NCI-H1930 (cell line): ENCODE data around the gene KRT77.
"Not testable (repeated sequence)": the region's sequence is repeated elsewhere in the genome, so short reads cannot be mapped to it uniquely, and the experiment has no call there.

Experiments
- DNase-seq, 2 experiments: peaks; one replicate each; lab custom pipeline; 2025; lab: John Stamatoyannopoulos, UW

Gene KRT77

DNA sequence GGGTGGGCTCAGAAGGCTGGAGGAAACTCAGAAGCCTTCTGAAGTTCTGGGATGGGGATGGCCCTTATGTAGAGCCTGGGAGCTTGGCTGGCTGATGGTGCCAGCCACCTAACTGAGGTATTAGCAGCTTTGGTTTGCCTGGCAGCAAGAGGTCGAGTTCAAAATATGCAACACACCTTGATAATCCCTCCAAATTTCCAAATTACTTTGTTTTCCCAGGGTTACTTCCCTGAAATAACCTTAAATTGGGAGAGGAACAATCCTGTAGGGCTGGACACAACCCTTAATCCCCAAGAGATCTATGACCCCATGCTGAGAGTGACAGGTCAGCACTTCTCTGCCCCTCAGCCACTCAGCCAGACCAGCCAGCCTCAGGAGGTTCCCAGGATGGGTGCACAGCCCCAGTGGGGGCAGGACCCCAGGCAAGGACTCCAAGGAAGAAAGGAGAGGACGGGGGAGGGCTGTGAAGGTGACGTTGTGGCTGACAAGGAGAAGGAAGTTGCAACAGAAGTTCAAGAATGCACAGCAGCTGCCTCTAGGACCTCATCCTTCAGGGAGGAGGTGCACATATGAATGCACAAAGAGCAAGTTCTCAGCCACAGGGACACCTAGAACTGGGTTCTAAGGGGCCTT lies 18.6 kb upstream of the KRT77 start:
- DNase-seq = no peak

DNA sequence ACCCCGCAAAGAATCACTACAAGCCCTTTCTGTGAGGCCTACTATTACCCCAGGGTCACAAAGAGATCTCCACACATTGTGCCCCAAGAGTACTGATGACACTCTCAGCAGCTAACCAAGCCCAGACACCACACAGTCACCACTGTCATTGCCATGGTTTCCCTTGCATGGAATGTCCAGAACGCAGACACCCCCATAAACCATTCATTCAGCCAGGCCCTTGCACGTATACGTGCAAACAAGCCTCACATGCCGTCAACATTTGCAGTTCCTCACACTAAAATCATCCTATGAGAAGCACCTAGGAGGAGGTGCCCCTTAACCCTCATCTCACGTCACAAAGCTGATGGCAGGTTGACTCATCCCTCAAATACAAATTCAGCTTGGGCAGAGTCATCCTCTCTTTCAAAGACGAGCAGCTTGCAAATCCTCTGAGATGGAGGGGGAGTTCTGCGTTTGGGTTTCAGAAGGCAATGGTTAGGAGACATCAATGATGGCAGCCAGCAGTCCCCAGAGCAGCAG lies 17.1 kb upstream of the KRT77 start:
- no peak for DNase-seq

DNA sequence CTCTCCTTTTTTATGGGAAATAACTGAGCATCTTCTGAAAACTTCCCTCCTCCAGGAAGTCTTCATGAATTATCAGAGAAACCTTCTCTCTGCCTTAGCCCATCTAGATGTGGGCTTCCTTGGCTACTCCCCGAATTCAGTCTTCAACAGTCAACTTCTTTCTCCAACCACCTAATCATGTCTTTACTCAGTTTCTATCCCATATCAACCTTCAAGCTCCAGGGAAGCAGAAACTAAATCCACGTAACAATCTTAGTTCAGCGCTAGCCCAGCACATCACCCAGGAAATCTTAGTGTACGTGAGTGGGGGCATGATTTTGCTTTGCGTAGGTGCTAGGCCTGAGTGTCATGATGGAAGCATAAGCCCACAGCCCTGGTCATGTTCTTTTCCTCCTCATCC lies 12.7 kb upstream of the KRT77 start:
- DNase-seq = no peak

DNA sequence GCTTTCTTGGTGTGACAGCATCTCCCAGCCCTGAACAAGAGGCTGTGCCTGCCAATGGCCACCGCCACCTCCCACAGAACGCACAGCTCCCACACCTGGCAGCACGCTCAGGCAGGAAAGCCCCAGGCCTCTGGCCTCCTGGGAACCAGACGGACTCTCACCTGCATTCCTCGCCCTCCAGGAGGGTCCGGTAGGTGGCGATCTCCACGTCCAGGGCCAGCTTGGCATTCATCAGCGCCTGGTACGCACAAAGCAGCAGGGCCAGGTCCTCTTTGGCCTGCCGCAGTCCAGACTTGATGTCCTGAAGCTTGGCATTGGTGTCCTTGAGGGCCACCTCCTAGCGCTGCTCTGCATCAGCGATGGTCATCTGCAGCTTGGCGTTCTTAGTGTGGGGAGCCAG lies 12.1 kb upstream of the KRT77 start:
- DNase-seq = no peak

DNA sequence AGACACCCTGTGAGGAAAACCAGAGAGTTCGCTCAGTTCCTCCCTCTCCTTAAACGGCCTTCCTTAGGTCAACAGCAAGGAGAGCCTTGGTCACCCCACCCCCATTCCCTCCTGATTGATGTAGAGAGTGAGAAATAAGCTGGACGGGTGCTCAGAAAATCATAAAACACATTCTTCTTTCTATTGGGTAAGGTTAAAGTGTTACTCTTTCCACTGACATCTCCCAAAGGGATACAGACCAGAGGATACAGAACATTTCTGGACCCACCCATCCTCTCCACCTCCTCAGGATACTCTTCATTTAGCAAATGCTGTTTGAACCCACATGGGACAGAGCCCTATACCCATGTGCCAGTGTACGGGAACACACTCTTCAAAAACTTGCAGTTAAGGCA lies 11.6 kb upstream of the KRT77 start:
- no peak for DNase-seq

DNA sequence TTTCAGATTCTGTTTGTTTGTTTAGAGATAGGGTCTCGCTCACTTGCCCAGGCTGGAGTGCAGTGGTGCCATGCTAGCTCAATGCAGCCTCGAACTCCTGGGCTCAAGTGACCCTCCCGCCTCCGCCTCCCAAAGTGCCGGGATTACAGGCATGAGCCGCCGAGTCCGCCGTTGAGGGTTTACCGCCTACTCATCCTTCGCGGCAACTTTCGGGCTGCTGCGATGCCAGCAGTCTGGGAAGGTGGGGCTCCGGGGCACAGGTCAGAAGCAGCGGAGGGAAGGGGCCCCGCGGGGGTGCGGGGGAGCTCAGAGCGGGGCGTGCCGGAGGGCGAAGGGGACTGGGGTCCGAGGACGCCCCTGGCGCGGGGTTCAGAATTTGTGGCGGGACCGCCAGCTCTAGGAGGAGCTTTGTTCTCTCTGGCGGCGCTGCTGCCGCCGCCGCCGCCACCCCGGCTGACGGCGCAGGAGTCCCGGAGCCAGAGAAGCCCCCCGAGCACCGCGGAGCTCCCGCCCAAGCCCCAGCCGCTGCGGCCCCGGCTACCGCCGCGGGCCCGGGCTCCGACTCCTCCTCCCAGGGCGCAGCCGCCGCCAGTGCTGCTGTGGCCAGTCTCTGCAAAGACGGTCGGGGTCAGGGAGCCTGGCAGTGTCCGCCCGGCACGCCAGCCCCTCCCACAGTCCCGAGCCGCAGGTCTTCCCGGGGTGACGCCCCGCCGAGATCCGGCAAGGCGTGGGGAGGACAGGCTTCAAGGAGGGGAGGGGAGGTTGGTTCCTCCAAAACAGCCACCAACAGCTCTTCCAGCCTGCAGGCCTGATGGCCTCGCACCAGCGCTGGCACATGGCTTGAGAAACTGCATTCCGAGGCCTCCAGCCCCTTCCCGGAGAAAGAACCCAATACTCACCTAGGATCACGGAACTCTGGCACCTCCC lies 10.9 kb upstream of the KRT77 start:
- no peak for DNase-seq

DNA sequence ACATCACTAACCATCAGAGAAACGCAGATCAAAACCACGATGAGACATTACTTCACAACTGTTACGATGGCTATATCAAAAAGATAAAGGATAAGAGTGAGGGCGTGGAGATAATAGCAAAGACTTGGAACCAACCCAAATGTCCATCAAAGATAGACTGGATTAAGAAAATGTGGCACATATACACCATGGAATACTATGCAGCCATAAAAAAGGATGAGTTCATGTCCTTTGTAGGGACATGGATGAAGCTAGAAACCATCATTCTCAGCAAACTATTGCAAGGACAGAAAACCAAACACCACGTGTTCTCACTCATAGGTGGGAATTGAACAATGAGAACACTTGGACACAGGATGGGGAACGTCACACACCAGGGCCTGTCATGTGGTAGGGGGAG lies 8.8 kb upstream of the KRT77 start:
- DNase-seq = not testable (repeated sequence)

DNA sequence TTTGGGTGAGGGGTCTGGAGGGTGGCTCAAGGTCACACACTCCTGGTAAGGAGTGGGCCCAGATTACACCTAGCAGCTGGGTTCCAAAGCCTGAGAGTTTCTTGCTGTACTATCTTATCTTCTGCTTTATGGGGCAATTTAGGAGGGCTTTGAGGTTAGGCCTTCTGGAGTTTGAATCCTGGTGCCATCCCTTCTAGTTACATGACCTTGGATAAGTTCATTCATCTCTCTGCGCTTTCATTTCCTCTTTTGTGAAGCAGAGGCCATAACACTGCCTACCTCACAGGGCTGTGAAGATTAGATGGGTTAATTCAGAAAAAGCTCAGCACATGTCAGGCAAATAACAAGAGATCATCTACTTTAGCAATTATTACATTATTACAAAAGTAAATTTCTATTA lies 7.4 kb upstream of the KRT77 start:
- DNase-seq = no peak

DNA sequence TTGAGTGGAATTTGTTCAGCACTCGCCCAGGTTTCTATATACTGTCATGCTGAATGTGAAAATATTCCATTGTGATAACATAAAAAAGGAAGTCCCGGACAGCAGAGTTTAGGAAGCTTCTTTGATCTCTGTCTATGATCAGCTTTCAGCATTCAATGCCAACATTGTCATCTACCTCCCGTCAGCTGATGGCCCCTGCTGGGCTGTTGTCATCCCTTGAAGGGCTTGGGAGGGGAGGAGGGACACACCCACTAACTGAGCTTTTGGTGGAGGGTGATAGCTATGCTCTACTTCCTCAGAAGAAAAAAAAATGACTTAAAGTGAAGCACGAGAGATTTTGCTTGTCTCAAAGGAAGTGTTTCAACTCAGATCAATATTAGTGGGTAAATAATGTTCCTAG lies 4.7 kb upstream of the KRT77 start:
- DNase-seq = no peak

DNA sequence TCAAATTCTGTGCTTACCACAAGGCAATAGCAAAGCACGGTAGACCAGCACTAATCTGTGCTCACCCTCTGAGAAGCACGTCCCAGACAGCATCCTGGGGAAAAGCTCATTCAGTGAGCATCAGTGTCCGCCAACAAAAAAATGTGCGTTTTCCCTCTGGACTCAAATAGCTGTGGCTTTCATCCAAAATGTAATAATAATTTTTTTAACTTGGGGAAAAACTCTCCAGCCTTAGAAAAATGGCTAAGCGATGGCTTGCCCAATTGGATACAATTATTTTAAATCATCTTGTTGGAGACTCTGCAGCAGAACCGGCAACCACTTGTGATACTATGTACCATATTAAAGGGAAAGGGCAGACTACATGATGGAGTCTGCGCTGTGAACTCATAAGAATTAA lies 1.1 kb upstream of the KRT77 start:
- DNase-seq = no peak

DNA sequence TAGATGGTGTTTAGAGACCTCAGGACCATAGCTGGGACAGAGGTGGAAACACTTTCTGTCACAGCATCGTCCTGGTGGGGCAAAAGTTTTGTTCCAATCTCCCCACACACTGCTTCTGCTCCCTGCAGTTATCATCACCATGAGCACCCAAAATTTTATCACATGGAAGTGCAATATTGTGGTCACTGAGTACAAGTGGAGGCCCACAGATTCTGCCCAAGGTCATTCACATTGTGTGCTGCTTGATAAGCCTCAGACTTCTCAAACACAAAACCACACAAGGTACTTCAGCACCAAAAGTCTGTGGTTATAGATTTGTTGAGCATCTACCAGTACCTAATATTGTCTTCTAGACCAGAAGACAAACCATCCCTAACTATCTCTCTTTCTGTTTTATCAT lies 554 bp upstream of the KRT77 start:
- no peak for DNase-seq

DNA sequence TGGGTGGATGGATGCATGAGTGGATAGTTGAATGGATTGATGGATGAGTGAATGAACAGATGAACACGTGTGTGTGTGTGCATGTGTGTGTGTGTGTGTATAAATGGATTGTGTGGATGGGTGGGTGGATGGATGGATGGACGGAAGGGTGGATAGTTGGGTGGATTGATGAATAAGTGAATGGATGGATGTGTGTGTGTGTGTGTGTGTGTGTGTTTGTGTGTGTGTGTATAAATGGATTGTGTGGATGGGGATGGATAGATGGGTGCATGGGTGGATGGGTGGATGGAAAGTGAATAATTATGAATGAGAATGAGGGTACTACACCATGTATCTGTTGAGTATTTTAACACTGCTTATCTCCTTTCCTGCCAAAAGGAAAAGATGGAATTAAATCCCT lies 986 bp downstream of the KRT77 start:
- no peak for DNase-seq

DNA sequence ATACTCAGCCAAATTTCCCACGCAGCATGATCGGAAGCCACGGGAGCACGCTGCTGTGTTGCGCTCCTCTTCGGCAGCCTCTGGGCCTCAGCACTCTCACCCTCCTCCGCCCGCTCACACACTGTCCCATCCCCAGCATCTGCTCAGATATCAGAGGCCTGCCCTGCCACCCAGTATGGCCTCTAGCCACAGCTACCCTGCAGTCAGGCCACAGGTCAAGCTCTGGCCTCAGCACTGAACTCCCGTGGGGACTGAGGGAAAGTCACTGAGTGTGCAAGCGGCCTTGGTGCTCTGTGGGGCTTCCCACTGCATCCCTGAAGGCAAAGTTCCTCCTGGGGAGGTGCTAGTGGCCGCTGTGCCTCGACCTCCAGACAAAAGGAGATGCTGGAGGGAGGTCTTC lies 2.0 kb downstream of the KRT77 start:
- DNase-seq = no peak

DNA sequence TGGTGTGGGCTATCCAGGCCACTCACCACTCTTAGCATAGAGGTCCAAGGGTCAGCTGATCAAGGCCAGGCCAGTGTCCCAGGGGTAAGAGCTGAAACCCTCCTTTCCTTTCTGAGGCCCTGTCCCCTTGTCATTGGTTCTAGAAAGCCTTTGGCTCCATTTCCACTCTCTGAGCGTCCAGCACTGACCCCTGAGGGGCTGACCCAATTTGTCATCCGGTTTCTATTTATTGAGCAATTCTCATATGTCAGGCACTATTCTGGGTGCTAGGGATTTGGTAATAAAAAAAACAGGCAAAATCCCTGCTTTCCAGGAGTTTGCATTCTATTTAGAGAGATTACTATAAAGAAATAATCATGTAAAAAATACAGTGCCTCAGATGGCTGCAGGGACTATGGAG lies 3.4 kb downstream of the KRT77 start:
- no peak for DNase-seq

DNA sequence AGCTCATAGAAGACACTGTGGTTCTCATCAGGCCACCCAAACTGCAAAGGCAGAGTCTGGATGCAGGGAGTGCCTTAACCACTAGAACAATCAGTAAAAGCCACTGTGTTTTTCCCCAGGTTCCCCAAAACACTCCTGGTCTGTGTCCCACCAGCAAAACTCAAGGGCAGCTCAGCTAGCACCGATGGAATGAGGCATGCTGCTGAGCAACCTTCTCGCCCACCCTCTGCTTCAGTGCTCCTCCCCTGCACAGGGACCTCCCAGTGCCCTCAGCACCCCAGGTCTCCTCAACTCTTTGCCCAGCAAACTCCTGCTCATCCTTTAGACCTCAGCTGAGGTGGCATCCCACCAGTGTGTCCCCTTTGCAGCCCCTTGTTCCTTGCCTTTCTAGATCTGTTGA lies 4.0 kb downstream of the KRT77 start:
- no peak for DNase-seq

DNA sequence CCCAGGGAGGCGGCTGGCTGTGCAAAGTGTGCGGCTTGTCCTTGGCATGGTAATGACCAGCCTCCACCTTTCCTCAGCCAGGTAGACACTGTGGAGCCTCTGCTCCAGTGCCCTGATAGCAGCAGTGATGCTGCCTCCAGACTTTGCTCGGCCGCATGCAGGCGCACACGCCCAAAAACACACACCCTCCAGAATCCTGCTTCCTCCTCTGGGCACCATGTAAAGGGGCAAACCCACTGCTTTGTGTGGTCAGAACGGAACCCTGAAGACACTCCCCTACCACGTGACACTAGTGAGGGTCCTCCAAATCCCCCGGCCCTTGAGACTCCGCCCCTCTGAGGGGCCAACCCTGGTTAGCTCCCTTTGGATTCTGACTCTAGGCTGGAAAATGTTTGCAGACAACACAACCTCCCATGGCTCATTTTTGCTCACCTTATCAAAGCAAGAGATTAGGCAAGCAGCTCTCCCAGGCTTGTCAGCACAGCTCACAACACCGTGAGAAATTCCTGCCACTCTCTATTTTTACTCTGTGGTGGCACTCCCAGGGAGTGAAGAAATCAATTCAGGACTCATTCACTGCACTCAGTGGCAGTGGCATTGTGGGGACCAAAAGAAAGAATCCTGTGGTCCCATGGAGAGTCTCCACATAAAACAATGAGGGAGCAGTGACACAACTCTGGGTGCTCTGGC lies 4.5 kb downstream of the KRT77 start:
- DNase-seq = no peak

DNA sequence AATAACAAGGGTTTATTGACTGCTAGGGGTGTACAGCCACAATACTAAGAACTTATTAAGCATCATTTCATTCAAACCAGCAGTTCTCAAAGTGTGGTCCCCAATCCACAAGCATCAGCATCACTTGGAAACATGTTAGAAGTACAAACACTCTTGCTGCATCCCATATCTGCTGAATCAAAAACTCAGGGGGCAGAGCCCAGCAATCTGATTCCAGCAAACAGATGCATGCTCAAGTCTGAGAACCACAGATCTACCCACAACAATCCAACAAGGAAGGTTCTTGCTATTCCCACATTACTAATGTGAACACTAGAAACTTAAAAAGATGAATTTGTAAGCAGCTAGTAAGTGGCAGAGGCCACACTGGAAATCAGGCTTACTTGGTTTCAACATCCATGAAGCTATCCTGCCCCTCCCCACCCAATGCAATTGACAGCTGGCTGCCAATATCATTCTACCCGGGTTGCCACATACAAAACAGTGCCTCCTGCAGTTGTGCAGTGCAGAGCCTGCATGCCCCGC lies 6.2 kb downstream of the KRT77 start:
- DNase-seq = no peak

DNA sequence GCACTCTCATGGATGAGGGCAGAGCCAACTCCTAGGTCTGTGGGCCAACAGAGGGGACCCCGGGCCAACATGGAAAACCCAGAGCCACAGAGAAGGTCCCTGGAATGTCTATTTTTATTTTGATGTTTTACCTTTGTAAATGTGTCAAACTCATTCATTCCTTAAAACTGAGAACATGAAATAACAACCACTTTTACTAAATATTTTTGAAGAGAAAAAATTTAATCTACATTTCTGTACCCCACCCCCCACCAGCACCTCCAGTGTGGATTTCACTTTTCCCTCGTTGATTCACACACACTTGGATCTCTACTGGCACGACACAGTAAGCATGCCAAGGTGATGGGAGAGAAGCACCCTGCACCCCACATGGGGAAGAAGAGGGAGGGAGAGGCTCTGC lies 6.7 kb downstream of the KRT77 start:
- DNase-seq = no peak

DNA sequence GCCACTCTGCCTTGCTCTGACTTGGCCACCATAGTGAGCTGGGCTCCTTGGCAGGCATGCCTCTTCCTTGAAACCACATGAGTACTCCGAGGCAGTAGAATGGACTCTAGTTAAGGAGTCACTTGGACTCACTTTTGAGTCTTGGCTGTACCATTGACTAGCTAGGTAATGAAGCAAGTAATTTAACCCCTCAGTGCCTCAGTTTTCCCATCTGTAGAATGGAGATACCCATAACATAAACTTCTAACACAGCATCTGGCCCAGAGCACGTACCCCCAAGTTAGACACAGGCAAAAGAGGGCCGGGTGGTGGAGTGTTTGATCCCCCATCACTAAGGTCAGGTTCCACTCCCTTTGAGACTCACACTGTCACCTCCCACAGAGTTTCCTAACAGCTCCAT lies 8.3 kb downstream of the KRT77 start:
- DNase-seq = no peak

DNA sequence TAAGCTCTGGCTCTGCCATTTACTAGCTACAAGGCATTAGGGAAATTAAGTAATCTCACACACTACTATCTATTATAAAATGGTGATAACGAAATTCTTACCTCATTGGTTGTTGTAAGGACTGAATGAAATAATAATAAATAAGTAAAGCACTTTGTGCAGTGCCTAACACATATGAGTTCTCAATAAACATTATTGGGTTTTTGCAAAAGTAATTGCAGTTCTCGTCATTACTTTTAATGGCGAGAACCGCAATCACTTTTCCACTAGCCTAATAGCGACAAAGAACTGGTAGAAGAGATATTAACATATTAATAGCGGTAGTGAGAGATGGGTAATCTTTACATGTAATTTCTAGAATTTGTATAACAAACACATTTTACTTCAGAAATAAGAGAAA lies 9.2 kb downstream of the KRT77 start:
- DNase-seq = no peak

DNA sequence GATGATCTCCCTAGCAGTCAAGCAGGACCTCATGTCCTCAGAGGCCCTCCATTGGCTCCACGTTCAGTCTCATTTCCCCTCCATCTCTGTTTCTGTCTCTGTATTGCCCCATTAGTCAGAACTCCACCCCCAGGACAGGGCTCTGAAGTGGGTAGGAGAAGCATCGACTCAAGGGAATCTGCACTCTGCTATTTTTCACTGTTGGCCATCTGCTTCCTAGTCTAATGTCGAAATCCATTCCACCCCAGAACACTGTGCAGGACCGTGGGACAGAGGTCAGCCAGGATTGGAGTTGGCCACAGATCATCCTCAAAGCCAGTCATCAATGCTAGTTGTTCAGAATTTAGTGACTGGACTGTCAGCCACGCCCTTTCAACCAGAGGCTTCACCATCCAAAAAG lies 10.1 kb downstream of the KRT77 start:
- DNase-seq = no peak

DNA sequence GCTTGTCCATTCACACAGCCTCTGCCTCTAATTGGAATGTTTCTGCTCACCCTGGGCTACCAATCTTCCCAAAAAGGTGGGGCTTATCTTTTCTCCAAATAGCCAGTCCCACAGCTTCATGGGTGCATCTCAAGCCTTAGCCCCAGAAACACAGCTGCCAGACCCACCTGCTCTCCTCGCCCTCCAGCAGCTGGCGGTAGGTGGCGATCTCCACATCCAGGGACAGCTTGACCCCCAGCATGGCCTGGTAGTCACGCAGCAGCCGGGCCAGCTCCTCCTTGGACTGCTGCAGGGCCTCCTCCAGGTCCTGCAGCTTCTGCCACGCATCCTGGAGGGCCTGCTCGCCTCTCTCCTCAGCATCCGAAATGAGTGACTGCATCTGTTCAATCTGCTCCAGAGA lies 11.1 kb downstream of the KRT77 start:
- DNase-seq = no peak

DNA sequence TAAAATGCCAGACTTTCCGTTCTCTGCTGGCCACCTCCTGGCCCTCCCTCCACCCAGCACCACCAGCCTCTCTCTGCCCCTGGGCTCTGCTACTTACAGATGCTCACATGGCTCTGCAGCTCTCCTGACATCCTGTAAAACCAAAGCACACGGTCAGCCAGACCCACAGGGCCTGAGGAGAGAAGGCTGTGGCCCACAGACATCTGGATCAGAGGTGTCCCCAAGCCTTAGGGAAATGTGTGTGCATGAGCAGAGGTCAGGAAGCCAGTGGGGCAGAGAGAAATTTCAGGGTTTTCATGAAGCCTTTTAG lies 11.5 kb downstream of the KRT77 start:
- no peak for DNase-seq
